LNCaP clone FGC (cell line): Measurements from ENCODE around the gene OMD.

Source experiments
- DNase-seq: peaks from one replicate; pipeline ENCODE4 v3.0.0-alpha.2; 2011; ENCODE audit warnings: low read depth
- H3K4me3 ChIP-seq: 2 replicates; pipeline ENCODE4 v1.5.1; 2011; ENCODE audit warnings: mild to moderate bottlenecking, low read depth, low read length, control low read depth
- CTCF ChIP-seq: IDR thresholded peaks from 2 replicates; pipeline ENCODE4 v1.5.1; 2012; ENCODE audit warnings: mild to moderate bottlenecking; ENCODE audit not compliant: control insufficient read depth, insufficient read depth; ENCODE audit errors: extremely low read depth

The OMD gene

GRCh38 chr9:92404042-92404836 lies 20.0 kb downstream of the OMD start, which contains the start of gene OGN:
OGN (minus strand) TSS chr9:92404578; CDS start chr9:92403407, 1,171 bp downstream.
- TF ChIP-seq CTCF, result no peak
- H3K4me3 ChIP-seq, result no peak within 1 kb of the TSS
- no peak for DNase-seq

GRCh38 chr9:92402826-92403745 lies 21.2 kb downstream of the OMD start:
- no peak for TF ChIP-seq CTCF
- H3K4me3 ChIP-seq, result no peak overlapping the region
- no peak for DNase-seq

GRCh38 chr9:92402360-92402759 lies 21.9 kb downstream of the OMD start:
- no peak for TF ChIP-seq CTCF
- H3K4me3 ChIP-seq, result no peak overlapping the region

GRCh38 chr9:92397853-92398252 lies 26.4 kb downstream of the OMD start:
- DNase-seq, result peak; percentile 59
- no peak for TF ChIP-seq CTCF
- H3K4me3 ChIP-seq, result no peak overlapping the region

More at GRCh38 chr9:92402360-92402759, 21.9 kb downstream of the OMD start:
- no peak for DNase-seq

DNA sequence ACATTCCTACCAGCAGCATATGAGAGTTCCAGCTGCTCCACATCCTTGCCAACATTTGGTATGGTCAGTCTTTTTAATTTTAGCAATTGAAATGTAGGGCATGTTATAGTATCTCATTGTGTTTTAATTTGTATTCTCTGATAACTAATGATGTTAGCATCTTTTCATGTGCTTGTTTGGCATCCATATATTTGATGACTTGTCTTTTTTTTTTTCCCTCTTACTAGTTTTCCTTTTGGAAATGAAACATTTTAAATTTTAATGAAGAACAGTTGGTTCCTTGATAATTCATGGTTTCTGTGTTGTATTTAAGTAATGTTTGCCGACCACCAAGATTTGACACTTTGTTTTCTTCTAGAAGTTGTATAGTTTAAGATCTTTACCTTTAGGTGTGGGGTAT lies 28.7 kb downstream of the OMD start:
- no peak for DNase-seq
- H3K4me3 ChIP-seq, result no peak overlapping the region
- no peak for TF ChIP-seq CTCF

GRCh38 chr9:92393686-92394085 lies 30.6 kb downstream of the OMD start:
- TF ChIP-seq CTCF, result no peak
- peak; percentile 50 for DNase-seq
- H3K4me3 ChIP-seq, result peak overlapping the region; percentile 21; the same call in 1 of the 2 replicates
